Measurements from ENCODE around the gene HSFX3. TPM values are rescaled to one million over a fixed set of nuclear protein-coding genes. Genes with fewer than 3 reads are reported as not detected.
"Not testable (repeated sequence)": the region's sequence is repeated elsewhere in the genome, so short reads cannot be mapped to it uniquely, and the experiment has no call there.

The HSFX3 gene
- total RNA-seq, 1 experiment from 2014 or later: not detected

DNA sequence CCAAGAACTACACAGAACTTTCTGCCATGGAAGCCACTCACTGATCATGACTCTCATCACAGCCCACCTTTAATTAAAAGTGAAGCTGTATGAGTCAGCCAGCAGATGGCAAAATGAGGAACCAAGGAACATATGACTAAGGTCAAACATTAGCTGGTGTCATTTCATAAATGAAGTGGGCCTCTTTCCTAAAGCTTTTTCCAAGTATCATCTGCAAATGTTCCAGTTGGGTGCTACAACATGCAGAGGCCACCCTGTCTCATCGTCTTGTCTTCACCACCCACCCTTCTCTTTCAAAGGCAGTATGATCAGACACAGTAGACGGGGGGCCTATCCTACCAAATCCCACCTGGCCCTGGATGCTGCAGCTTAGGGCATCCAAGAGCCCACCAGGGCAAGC, 18.1 kb downstream of the HSFX3 start:
- Histone ChIP-seq H3K4me1 (replicated peaks; ENCODE audit: insufficient read depth) (no peaks in the 10 kb centered on the region), H3K9me2 (ENCODE audit: insufficient read depth) (no peaks in the 10 kb centered on the region), H3K79me2 (ENCODE audit: low read depth) (no peaks in the 10 kb centered on the region), H3K4me3 (no peak overlapping the region), H3K27me3 (ENCODE audit: insufficient read depth, low read depth) (no peaks in the 10 kb centered on the region), H3F3A (ENCODE audit: insufficient read depth, low read depth) (peaks cover 4% of the 10 kb centered on the region; the same call in 1 of the 2 replicates), H3K4me2 (no peak overlapping the region), H2AFZ (no peak overlapping the region), H4K20me1 (ENCODE audit: insufficient read depth) (no peaks in the 10 kb centered on the region), H3K27ac (no peak overlapping the region), H3K9me3 (ENCODE audit: insufficient read depth, low read depth) (no peaks in the 10 kb centered on the region), H3K36me3 (ENCODE audit: low read depth) (no peaks in the 10 kb centered on the region; the same call in 1 of the 2 replicates)
- ChIA-PET POLR2A (ENCODE audit: unreplicated experiment) (no interaction called here), CTCF (no interaction called here)
- TF ChIP-seq, protein P1, sequence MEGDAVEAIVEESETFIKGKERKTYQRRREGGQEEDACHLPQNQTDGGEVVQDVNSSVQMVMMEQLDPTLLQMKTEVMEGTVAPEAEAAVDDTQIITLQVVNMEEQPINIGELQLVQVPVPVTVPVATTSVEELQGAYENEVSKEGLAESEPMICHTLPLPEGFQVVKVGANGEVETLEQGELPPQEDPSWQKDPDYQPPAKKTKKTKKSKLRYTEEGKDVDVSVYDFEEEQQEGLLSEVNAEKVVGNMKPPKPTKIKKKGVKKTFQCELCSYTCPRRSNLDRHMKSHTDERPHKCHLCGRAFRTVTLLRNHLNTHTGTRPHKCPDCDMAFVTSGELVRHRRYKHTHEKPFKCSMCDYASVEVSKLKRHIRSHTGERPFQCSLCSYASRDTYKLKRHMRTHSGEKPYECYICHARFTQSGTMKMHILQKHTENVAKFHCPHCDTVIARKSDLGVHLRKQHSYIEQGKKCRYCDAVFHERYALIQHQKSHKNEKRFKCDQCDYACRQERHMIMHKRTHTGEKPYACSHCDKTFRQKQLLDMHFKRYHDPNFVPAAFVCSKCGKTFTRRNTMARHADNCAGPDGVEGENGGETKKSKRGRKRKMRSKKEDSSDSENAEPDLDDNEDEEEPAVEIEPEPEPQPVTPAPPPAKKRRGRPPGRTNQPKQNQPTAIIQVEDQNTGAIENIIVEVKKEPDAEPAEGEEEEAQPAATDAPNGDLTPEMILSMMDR (conservative IDR thresholded peaks at IDR 0.05): no peak
- TF ChIP-seq EZH2 (IDR thresholded peaks at IDR 0.05; ENCODE audit: low read depth): no peak
- intact Hi-C loops (cut with micrococcal nuclease; ENCODE audit: unreplicated experiment): no loop called here
- no peak for DNase-seq
- no TSS peak for BruUV-seq (replicated peaks)

DNA sequence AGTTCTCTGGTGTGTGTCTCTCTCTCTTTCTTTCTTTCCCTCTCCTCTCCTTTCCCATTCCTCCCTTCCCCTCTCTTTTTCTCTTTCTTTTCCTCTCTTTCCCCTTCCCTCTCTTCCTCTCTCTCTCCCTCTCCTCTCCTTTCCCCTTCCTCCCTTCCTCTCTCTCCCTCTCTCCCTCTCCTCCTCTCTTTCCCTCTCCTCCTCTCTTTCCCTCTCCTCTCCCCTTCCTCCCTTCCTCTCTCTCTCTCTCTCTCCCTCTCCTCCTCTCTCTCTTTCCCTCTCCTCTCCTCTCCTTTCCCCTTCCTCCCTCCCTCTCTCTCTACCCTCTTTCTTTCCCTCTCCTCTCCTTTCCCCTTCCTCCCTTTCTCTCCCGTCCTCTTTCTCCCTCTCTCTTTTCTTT, 21.3 kb downstream of the HSFX3 start:
- no peaks in the 10 kb centered on the region for H3K4me1 ChIP-seq (replicated peaks; ENCODE audit: insufficient read depth)
- CTCF ChIA-PET: interaction anchor here (1.0 kb wide), 1 partner anchor 16 kb away, joined by 4 read pairs; no protein-coding TSS in a partner anchor
- no peak for TF ChIP-seq EZH2 (IDR thresholded peaks at IDR 0.05; ENCODE audit: low read depth)
- TF ChIP-seq, protein P1 (conservative IDR thresholded peaks at IDR 0.05): no peak
- peaks cover 4% of the 10 kb centered on the region; the same call in 1 of the 2 replicates for H3F3A ChIP-seq (ENCODE audit: insufficient read depth, low read depth)
- H3K27me3 ChIP-seq (ENCODE audit: insufficient read depth, low read depth): no peaks in the 10 kb centered on the region
- no peak overlapping the region for H3K4me3 ChIP-seq
- H3K79me2 ChIP-seq (ENCODE audit: low read depth): no peaks in the 10 kb centered on the region
- DNase-seq: no peak
- H3K36me3 ChIP-seq (ENCODE audit: low read depth): no peaks in the 10 kb centered on the region; the same call in 1 of the 2 replicates
- intact Hi-C loops (cut with micrococcal nuclease; ENCODE audit: unreplicated experiment): no loop called here
- POLR2A ChIA-PET (ENCODE audit: unreplicated experiment): no interaction called here
- H3K9me2 ChIP-seq (ENCODE audit: insufficient read depth): no peaks in the 10 kb centered on the region
- no TSS peak for BruUV-seq (replicated peaks)
- no peaks in the 10 kb centered on the region for H4K20me1 ChIP-seq (ENCODE audit: insufficient read depth)
- no peak overlapping the region for H2AFZ ChIP-seq
- no peak overlapping the region for H3K4me2 ChIP-seq
- no peaks in the 10 kb centered on the region for H3K9me3 ChIP-seq (ENCODE audit: insufficient read depth, low read depth)
- H3K27ac ChIP-seq: no peak overlapping the region

DNA sequence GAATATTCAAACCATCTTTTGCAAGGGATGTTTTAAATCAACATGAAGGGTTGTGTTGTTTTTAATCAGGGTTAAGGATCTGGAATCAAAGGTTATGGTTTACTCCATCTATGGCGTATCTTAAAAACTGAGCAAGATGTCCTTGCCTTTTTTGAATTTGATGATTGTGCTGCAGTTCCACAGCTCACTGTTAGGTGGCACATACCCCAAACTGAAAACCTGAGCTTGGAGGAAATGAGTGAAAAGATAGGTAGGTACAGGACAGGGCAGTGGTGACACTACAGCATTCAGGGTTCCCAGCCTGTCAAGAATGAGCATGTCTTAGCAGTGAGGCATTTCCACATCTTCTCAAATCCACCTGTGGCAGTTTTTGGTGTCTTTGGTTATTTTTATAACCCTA, 22.0 kb downstream of the HSFX3 start:
- no peaks in the 10 kb centered on the region for H3K79me2 ChIP-seq (ENCODE audit: low read depth)
- H3K27me3 ChIP-seq (ENCODE audit: insufficient read depth, low read depth): no peaks in the 10 kb centered on the region
- H2AFZ ChIP-seq: no peak overlapping the region
- no peak overlapping the region for H3K4me3 ChIP-seq
- H3K9me3 ChIP-seq (ENCODE audit: insufficient read depth, low read depth): no peaks in the 10 kb centered on the region
- TF ChIP-seq EZH2 (IDR thresholded peaks at IDR 0.05; ENCODE audit: low read depth): no peak
- TF ChIP-seq, protein P1 (conservative IDR thresholded peaks at IDR 0.05): peak; percentile 77
- peaks cover 4% of the 10 kb centered on the region; the same call in 1 of the 2 replicates for H3F3A ChIP-seq (ENCODE audit: insufficient read depth, low read depth)
- DNase-seq: peak; percentile 34 to 54
- CTCF ChIA-PET: interaction anchor here (1.0 kb wide), 1 partner anchor 15 kb away, joined by 4 read pairs; no protein-coding TSS in a partner anchor
- no peaks in the 10 kb centered on the region for H3K4me1 ChIP-seq (replicated peaks; ENCODE audit: insufficient read depth)
- H3K9me2 ChIP-seq (ENCODE audit: insufficient read depth): no peaks in the 10 kb centered on the region
- intact Hi-C loops (cut with micrococcal nuclease; ENCODE audit: unreplicated experiment): no loop called here
- POLR2A ChIA-PET (ENCODE audit: unreplicated experiment): no interaction called here
- H3K4me2 ChIP-seq: no peak overlapping the region
- H4K20me1 ChIP-seq (ENCODE audit: insufficient read depth): no peaks in the 10 kb centered on the region
- BruUV-seq (replicated peaks): no TSS peak
- no peaks in the 10 kb centered on the region; the same call in 1 of the 2 replicates for H3K36me3 ChIP-seq (ENCODE audit: low read depth)
- no peak overlapping the region for H3K27ac ChIP-seq

DNA sequence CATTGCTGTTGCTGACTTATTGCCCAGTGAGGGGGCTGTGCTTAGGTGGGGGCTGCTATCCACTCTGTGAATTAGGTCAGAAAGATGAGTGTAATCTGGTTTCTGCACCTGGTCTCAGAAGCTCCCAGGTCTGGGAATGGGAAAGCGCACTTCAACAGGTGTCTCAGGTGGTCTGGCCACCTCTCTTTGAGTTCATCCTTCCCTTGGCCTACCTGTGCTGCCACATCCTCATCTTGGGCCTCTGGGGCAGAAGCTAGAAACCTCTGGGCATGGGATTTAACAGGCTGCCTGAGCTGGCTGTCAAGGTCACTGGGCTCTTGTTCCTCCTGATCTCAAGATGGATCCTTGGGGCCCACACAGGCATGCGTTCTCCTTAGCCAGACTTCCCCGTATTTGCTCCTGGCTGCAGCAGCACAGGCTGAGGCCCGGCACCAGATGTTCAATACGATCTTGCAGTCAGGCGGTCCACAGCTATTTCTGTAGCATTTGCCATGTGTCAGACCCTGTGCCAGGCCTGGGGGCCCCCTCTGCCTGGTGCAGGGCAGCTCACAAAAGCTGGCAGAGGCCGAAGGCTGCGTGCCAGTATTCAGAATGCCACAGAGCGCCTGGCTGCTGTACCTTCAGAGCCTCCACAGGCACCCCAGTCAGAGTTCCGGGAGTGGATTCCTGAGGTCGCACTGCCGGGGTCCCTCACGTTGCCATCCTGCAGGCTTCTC, 23.2 kb downstream of the HSFX3 start:
- H3K9me2 ChIP-seq (ENCODE audit: insufficient read depth); DNase-seq; intact Hi-C loops (cut with micrococcal nuclease; ENCODE audit: unreplicated experiment); H3K79me2 ChIP-seq (ENCODE audit: low read depth); H3K4me2 ChIP-seq; CTCF ChIA-PET; H2AFZ ChIP-seq; H3K4me3 ChIP-seq; H3K4me1 ChIP-seq (replicated peaks; ENCODE audit: insufficient read depth); POLR2A ChIA-PET (ENCODE audit: unreplicated experiment); H3K27ac ChIP-seq; H3K9me3 ChIP-seq (ENCODE audit: insufficient read depth, low read depth); H4K20me1 ChIP-seq (ENCODE audit: insufficient read depth); H3K27me3 ChIP-seq (ENCODE audit: insufficient read depth, low read depth); BruUV-seq (replicated peaks); H3K36me3 ChIP-seq (ENCODE audit: low read depth); H3F3A ChIP-seq (ENCODE audit: insufficient read depth, low read depth): not testable (repeated sequence)

DNA sequence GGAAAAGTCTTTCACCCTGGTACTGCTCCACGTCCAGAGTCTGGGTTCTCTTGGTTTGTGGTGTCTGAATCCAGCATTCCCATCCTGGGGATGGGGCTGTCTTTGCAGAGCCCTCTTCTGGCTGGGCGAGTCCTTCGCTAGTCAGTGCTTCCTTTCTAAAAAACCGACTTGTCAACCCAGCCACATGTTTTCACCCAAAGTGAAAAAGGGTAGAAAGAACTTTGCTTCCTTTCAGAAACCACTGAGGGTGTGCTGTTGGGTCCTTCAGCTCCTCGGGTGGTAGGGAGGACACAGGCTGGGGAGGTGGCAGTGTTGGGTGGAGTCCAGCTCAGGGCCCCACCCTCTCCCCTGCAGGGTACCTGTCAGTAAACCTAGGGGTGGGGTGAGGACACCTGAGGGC, 23.8 kb downstream of the HSFX3 start:
- BruUV-seq (replicated peaks): not testable (repeated sequence)

More for the DNA sequence above, 23.8 kb downstream of the HSFX3 start:
- H3F3A ChIP-seq (ENCODE audit: insufficient read depth, low read depth); H3K4me3 ChIP-seq; DNase-seq; CTCF ChIA-PET; H2AFZ ChIP-seq; H3K9me2 ChIP-seq (ENCODE audit: insufficient read depth); H3K4me2 ChIP-seq; H3K36me3 ChIP-seq (ENCODE audit: low read depth); H4K20me1 ChIP-seq (ENCODE audit: insufficient read depth); H3K4me1 ChIP-seq (replicated peaks; ENCODE audit: insufficient read depth); H3K27ac ChIP-seq; H3K27me3 ChIP-seq (ENCODE audit: insufficient read depth, low read depth); H3K9me3 ChIP-seq (ENCODE audit: insufficient read depth, low read depth); H3K79me2 ChIP-seq (ENCODE audit: low read depth): not testable (repeated sequence)
- POLR2A ChIA-PET (ENCODE audit: unreplicated experiment): interaction anchor here (0.7 kb wide), 1 partner anchor 15 kb away, joined by 3 read pairs; the partner anchor contains the start of gene EOLA1
- intact Hi-C loops (cut with micrococcal nuclease; ENCODE audit: unreplicated experiment): loop anchor here (1.0 kb wide), 1 partner anchor 15 kb away; no protein-coding TSS in a partner anchor

Data from PC-9 (cell line).